ENCODE data around the gene GALM.

GRCh38 chr2:38672445-38673391, 6.8 kb downstream of the GALM start:
- TF ChIP-seq REST (IDR thresholded peaks at IDR 0.05; ENCODE audit: insufficient read depth in 1 of 2, low read depth in 2 of 2, low read length in 2 of 2) (no peak), FOXP2 (optimal IDR thresholded peaks at IDR 0.05; ENCODE audit: borderline replicate concordance, extremely low read depth, extremely low read length, insufficient read depth) (no peak), TAF1 (IDR thresholded peaks at IDR 0.05; ENCODE audit: borderline replicate concordance, insufficient read depth, low read length) (no peak), SIN3A (IDR thresholded peaks at IDR 0.05; ENCODE audit: borderline replicate concordance, insufficient read depth, low read length) (no peak), POLR2AphosphoS5 (IDR thresholded peaks at IDR 0.05; ENCODE audit: low read depth, low read length) (no peak)

Data from PFSK-1 (cell line).